Heart left ventricle (tissue), 13 donors: ENCODE measurements around the gene IL1R2.

Experiments used
- POLR2A ChIP-seq, 2 donors: fragments of 450-650 bp; IDR thresholded peaks; one replicate each; pipeline ENCODE4 v1.6.1; 2017; ENCODE audit warnings: antibody characterized with exemption in 2 of 2, mild to moderate bottlenecking in 2 of 2, moderate library complexity in 2 of 2
- TF ChIP-seq, protein P1 (sequence below), 12 donors: fragments of 200-600 bp; sonication (generic) in 4 of 12; IDR thresholded peaks; one replicate each; pipeline versions ENCODE4 v1.5.0 to v1.8.0; 2018 to 2022; ENCODE audit warnings: antibody characterized with exemption in 12 of 12, mild to moderate bottlenecking in 5 of 12
- donor health status: ischemic (EF 13 %, LVEDD 7.1; RV severe dilation, severe dysfunction).
- donor health status: DM: no; HTN: yes; CAD: no.
- donor health status: DM: no; HTN: no; CAD: no.
- donor health status: ischemic (EF 25% LVEDD 6.9; RV normal size, moderate dysfunction).
- donor health status: ischemic (EF 25% LVEDD 5.7; RV mildly dilated, moderate dysfunction).
- donor health status: ischemic (EF 35%, LVEDD 5.7; RV mildly dilated, moderate dysfunction).
- donor health status: nonischemic (EF 11% LVEDD 7.7; RV severe dilation, severe dysfunction).
- donor health status: DM: yes; HTN: yes; CAD: no.
- donor health status: PGD.
- donor health status: ischemic (EF 29% LVEDD 5.4; RV normal size, mild dysfunction).
- donor health status: nonischemic (EF 23%, LVEDD 6.1; RV moderate dilation, normal function).

DNA sequence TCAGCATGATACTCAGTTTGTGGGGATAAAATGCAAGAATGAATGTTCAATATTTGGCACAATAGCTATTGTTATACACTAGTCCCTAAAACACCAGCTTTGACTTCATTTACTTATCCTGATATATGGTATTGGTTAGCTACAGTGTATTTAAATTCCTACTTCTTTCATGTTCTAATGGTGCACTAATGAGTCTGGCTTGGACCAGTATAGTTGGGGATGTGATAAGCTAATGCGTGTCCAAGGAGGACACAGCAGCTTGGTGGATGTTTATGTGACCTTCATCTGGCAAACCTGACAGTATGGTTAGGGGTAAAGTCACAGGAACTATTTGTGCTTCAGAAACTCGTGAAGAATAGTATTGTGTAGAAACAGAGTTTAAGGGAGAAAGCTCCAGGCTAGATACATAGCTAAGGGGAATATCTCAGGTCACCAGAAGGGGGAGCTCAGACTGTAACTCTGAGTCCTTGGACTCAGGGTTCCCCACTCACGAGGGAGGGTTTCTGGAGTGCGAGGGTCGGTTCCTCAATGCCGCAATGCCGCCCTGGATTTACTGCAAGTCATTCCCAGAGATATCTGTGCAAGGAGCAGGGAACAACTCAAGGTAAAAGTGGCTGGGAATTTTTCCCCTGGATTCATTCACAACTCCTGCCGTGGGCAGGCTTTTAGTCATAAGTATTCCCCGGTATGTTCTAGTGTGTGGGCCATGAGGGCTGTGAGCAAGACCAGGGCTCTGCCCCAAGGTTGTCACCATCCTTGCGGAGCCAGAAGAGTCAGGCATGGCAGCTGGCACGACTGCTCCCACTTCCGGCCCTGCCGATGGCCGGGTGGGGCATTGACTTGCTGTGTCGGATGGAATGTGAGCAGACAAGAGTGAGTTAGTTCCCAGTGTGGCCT is 14.5 kb downstream of the IL1R2 start:
- TF ChIP-seq POLR2A (IDR thresholded peaks at IDR 0.05), result no peak
- TF ChIP-seq, protein P1, sequence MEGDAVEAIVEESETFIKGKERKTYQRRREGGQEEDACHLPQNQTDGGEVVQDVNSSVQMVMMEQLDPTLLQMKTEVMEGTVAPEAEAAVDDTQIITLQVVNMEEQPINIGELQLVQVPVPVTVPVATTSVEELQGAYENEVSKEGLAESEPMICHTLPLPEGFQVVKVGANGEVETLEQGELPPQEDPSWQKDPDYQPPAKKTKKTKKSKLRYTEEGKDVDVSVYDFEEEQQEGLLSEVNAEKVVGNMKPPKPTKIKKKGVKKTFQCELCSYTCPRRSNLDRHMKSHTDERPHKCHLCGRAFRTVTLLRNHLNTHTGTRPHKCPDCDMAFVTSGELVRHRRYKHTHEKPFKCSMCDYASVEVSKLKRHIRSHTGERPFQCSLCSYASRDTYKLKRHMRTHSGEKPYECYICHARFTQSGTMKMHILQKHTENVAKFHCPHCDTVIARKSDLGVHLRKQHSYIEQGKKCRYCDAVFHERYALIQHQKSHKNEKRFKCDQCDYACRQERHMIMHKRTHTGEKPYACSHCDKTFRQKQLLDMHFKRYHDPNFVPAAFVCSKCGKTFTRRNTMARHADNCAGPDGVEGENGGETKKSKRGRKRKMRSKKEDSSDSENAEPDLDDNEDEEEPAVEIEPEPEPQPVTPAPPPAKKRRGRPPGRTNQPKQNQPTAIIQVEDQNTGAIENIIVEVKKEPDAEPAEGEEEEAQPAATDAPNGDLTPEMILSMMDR (IDR thresholded peaks at IDR 0.05), result peak; percentile 36 to 73 (median 60)
